SK-N-SH treated with all-trans-retinoic acid at 6 μM for 48 hours (cell line): ENCODE data around the gene CASTOR1.

Source experiments
- CREB5 ChIP-seq: fragments of 250-450 bp; sonication (Bioruptor Pico); IDR thresholded peaks from 2 replicates; pipeline ENCODE4 v1.5.1; 2020; ENCODE audit warnings: low read depth, mild to moderate bottlenecking, moderate library complexity
- CSDC2 ChIP-seq: fragments of 250-450 bp; sonication (Bioruptor Pico); IDR thresholded peaks from 2 replicates; pipeline ENCODE4 v1.5.0; 2020; ENCODE audit warnings: mild to moderate bottlenecking, moderate library complexity
- PPARA ChIP-seq: fragments of 250-450 bp; sonication (Bioruptor Pico); IDR thresholded peaks from 2 replicates; pipeline ENCODE4 v1.5.0; 2020; ENCODE audit warnings: mild to moderate bottlenecking, borderline replicate concordance
- RARB ChIP-seq: fragments of 250-450 bp; sonication (Bioruptor Pico); IDR thresholded peaks from 2 replicates; pipeline ENCODE4 v1.8.0; 2021; ENCODE audit warnings: mild to moderate bottlenecking, moderate library complexity
- ZC3H10 ChIP-seq: fragments of 250-450 bp; sonication (Bioruptor Pico); IDR thresholded peaks from 2 replicates; pipeline ENCODE4 v1.5.1; 2021; ENCODE audit warnings: mild to moderate bottlenecking, moderate library complexity
- ZFP3 ChIP-seq: fragments of 250-450 bp; sonication (Bioruptor Pico); IDR thresholded peaks from 2 replicates; pipeline ENCODE4 v1.5.0; 2020; ENCODE audit warnings: mild to moderate bottlenecking, moderate library complexity
- ZNF565 ChIP-seq: fragments of 450-650 bp; formaldehyde crosslinking; conservative IDR thresholded peaks from 2 replicates; pipeline ENCODE4 v1.5.0; 2020; ENCODE audit warnings: low read depth, mild to moderate bottlenecking, moderate library complexity
- ZNF70 ChIP-seq: fragments of 450-650 bp; formaldehyde crosslinking; IDR thresholded peaks from 2 replicates; pipeline ENCODE4 v1.5.0; 2020; ENCODE audit warnings: mild to moderate bottlenecking, moderate library complexity
- ZNF8 ChIP-seq: fragments of 450-650 bp; formaldehyde crosslinking; IDR thresholded peaks from 2 replicates; pipeline ENCODE4 v1.5.0; 2020; ENCODE audit warnings: mild to moderate bottlenecking, moderate library complexity

GRCh38 chr22:30294830-30295229 is 5.5 kb upstream of the CASTOR1 start:
- TF ChIP-seq ZC3H10 (CRISPR knock-in tag) (no peak), RARB (no peak), PPARA (CRISPR knock-in tag) (no peak), ZNF565 (CRISPR knock-in tag) (no peak), CREB5 (CRISPR knock-in tag) (no peak), ZFP3 (CRISPR knock-in tag) (no peak), ZNF8 (no peak), CSDC2 (CRISPR knock-in tag) (no peak), ZNF70 (CRISPR knock-in tag) (no peak)
